ENCODE data around the gene ENTPD7. TPM values are rescaled to one million over a fixed set of nuclear protein-coding genes. Genes with fewer than 3 reads are reported as not detected.

ENTPD7 gene
- total RNA-seq, 1 experiment from 2014 or later, result 7.4 TPM

DNA sequence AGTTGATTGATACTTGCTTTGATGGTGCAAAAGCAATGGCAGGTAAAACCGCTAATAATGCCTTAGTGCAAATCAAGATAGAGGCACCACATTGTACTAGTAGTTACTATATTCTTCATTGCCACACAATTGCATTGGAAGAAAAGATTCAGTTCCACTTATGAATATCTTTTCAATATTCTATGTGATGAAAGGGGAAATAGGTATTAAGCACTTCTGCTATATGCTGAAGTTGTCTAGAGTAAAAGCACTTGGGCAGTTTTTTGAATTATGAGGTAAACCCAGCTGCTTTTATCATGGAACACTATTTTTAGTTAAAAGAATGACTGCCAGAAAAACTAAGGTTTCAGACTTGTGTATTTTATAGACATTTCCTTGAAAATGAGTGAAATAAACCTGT lies 15.5 kb downstream of the ENTPD7 start:
- CTCF ChIA-PET, result no interaction called here
- TF ChIP-seq, protein P1, sequence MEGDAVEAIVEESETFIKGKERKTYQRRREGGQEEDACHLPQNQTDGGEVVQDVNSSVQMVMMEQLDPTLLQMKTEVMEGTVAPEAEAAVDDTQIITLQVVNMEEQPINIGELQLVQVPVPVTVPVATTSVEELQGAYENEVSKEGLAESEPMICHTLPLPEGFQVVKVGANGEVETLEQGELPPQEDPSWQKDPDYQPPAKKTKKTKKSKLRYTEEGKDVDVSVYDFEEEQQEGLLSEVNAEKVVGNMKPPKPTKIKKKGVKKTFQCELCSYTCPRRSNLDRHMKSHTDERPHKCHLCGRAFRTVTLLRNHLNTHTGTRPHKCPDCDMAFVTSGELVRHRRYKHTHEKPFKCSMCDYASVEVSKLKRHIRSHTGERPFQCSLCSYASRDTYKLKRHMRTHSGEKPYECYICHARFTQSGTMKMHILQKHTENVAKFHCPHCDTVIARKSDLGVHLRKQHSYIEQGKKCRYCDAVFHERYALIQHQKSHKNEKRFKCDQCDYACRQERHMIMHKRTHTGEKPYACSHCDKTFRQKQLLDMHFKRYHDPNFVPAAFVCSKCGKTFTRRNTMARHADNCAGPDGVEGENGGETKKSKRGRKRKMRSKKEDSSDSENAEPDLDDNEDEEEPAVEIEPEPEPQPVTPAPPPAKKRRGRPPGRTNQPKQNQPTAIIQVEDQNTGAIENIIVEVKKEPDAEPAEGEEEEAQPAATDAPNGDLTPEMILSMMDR (IDR thresholded peaks at IDR 0.05; ENCODE audit: unreplicated experiment), result no peak
- Mint-ChIP-seq H3K36me3 (ENCODE audit: insufficient read depth, unreplicated experiment) (peaks cover 5% of the 10 kb centered on the region), H3K27ac (ENCODE audit: unreplicated experiment) (no peak overlapping the region), H3K4me3 (ENCODE audit: low read depth, unreplicated experiment) (no peak overlapping the region), H3K27me3 (ENCODE audit: unreplicated experiment) (no peaks in the 10 kb centered on the region), H3K9me3 (ENCODE audit: low read depth, unreplicated experiment) (no peaks in the 10 kb centered on the region), H3K4me1 (ENCODE audit: low read depth, unreplicated experiment) (no peaks in the 10 kb centered on the region)
- intact Hi-C loops (cut with micrococcal nuclease; ENCODE audit: unreplicated experiment), result no loop called here
- no TSS peak for BruUV-seq (replicated peaks)
- no peak for DNase-seq

DNA sequence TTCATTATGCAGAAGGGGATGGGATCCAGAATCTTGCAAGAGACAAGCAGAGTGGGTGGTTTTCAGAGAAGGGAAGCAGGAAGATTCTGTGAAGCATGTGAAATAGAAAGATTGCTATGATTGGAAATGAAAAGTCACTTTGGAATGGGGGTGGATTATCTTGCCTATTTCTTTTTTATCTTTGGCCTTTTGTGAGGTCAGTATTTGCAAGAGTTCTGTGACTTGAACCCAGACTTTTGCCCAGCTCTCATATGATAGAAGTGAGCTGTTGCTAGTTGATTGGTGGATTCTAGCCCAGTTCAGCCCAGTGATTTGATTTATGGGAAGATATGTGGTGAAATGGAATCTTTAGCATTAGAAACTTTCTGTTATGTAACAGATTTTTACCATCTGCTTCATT lies 17.1 kb downstream of the ENTPD7 start:
- no peak for DNase-seq
- H3K9me3 Mint-ChIP-seq (ENCODE audit: low read depth, unreplicated experiment), result no peaks in the 10 kb centered on the region
- TF ChIP-seq, protein P1 (IDR thresholded peaks at IDR 0.05; ENCODE audit: unreplicated experiment), result no peak
- CTCF ChIA-PET, result no interaction called here
- intact Hi-C loops (cut with micrococcal nuclease; ENCODE audit: unreplicated experiment), result no loop called here
- peaks cover 5% of the 10 kb centered on the region for H3K36me3 Mint-ChIP-seq (ENCODE audit: insufficient read depth, unreplicated experiment)
- BruUV-seq (replicated peaks), result no TSS peak
- H3K27me3 Mint-ChIP-seq (ENCODE audit: unreplicated experiment), result no peaks in the 10 kb centered on the region
- no peaks in the 10 kb centered on the region for H3K4me1 Mint-ChIP-seq (ENCODE audit: low read depth, unreplicated experiment)
- H3K27ac Mint-ChIP-seq (ENCODE audit: unreplicated experiment), result no peak overlapping the region
- H3K4me3 Mint-ChIP-seq (ENCODE audit: low read depth, unreplicated experiment), result no peak overlapping the region

DNA sequence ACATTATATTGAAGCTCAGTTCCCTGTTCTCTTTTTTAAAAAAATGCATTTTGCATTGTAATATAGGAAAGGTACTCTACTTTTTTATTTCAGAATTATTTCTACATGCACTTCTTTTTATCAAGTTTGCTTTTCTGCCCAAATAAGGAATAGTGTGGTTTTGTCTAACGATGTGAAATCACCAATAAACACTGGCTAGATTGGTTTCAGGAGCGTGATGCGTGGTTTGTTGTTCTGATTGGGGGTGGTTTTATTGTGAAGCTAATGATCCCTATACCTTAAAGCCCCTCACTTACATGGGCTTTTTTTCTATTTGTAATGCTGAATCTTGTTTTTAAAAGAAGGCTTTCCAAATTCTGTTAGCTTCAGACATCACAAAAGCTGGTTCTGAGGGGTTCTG lies 17.6 kb downstream of the ENTPD7 start:
- Mint-ChIP-seq H3K36me3 (ENCODE audit: insufficient read depth, unreplicated experiment) (peaks cover 5% of the 10 kb centered on the region), H3K27ac (ENCODE audit: unreplicated experiment) (no peak overlapping the region), H3K9me3 (ENCODE audit: low read depth, unreplicated experiment) (no peaks in the 10 kb centered on the region), H3K27me3 (ENCODE audit: unreplicated experiment) (no peaks in the 10 kb centered on the region), H3K4me3 (ENCODE audit: low read depth, unreplicated experiment) (no peak overlapping the region), H3K4me1 (ENCODE audit: low read depth, unreplicated experiment) (no peaks in the 10 kb centered on the region)
- TF ChIP-seq, protein P1 (IDR thresholded peaks at IDR 0.05; ENCODE audit: unreplicated experiment), result no peak
- CTCF ChIA-PET, result no interaction called here
- no TSS peak for BruUV-seq (replicated peaks)
- DNase-seq, result no peak
- intact Hi-C loops (cut with micrococcal nuclease; ENCODE audit: unreplicated experiment), result no loop called here

DNA sequence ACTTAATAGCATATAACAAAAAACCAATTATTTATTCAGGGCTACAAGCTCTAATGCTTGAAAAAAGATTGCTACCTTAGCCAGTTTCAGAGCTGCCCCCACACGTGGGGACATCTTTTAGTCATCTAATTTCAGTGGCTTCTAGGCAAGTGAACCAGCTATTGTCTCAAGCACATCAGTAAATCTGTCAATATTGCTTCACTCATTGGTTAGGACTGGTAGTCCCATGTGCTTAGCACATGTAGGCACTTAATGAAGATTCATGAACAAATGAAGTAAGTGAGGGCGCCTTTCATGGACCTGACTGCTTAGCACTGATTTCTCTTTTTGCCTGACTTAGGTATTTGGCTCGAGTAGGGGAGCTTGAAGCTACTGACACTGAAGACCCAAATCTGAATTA lies 19.6 kb downstream of the ENTPD7 start:
- TF ChIP-seq, protein P1 (IDR thresholded peaks at IDR 0.05; ENCODE audit: unreplicated experiment), result no peak
- CTCF ChIA-PET, result no interaction called here
- H3K27me3 Mint-ChIP-seq (ENCODE audit: unreplicated experiment), result no peaks in the 10 kb centered on the region
- no peak overlapping the region for H3K27ac Mint-ChIP-seq (ENCODE audit: unreplicated experiment)
- H3K4me3 Mint-ChIP-seq (ENCODE audit: low read depth, unreplicated experiment), result no peak overlapping the region
- H3K4me1 Mint-ChIP-seq (ENCODE audit: low read depth, unreplicated experiment), result no peaks in the 10 kb centered on the region
- no peak for DNase-seq
- BruUV-seq (replicated peaks), result no TSS peak
- intact Hi-C loops (cut with micrococcal nuclease; ENCODE audit: unreplicated experiment), result no loop called here
- H3K9me3 Mint-ChIP-seq (ENCODE audit: low read depth, unreplicated experiment), result no peaks in the 10 kb centered on the region
- no peaks in the 10 kb centered on the region for H3K36me3 Mint-ChIP-seq (ENCODE audit: insufficient read depth, unreplicated experiment)
